Umbilical cord (tissue), 2 donors: ENCODE results near the gene GNAI2. TPM values are rescaled to one million over a fixed set of nuclear protein-coding genes. Genes with fewer than 3 reads are reported as not detected.
"Not testable (repeated sequence)": the region's sequence is repeated elsewhere in the genome, so short reads cannot be mapped to it uniquely, and the experiment has no call there.

Experiments
- DNase-seq: peaks from one replicate; pipeline ENCODE4 v3.0.0-alpha.2; 2015; ENCODE audit warnings: low spot score
- total RNA-seq: library from RNA; depleted of rRNA; stranded (reverse); fragments of >200 nt; gene quantifications from one replicate; pipeline ENCODE4 v1.2.3, GENCODE V29; 2014; ENCODE audit warnings: low replicate concordance; ENCODE audit not compliant: insufficient read depth

GNAI2 gene
- total RNA-seq, 1 donor from 2014 or later: 93.9 TPM

- no peak for DNase-seq
Measured at GRCh38 chr3:50204804-50205412, 31.1 kb upstream of the GNAI2 start, which contains the start of gene SLC38A3. Gene SLC38A3 (plus strand): TSS chr3:50205271. CDS start chr3:50214200, 8,929 bp downstream.

- no peak for DNase-seq
Measured at GRCh38 chr3:50205413-50206276, 30.4 kb upstream of the GNAI2 start.

- DNase-seq: no peak
Measured at GRCh38 chr3:50207359-50208042, 28.5 kb upstream of the GNAI2 start.

- no peak for DNase-seq
Measured at GRCh38 chr3:50208677-50209344, 27.2 kb upstream of the GNAI2 start.

GRCh38 chr3:50210176-50210509 lies 25.9 kb upstream of the GNAI2 start:
- DNase-seq: no peak

- DNase-seq: no peak
Measured at GRCh38 chr3:50210510-50211367, 25.3 kb upstream of the GNAI2 start.

- DNase-seq: not testable (repeated sequence)
Measured at GRCh38 chr3:50211368-50211717, 24.7 kb upstream of the GNAI2 start.

- DNase-seq: no peak
Measured at GRCh38 chr3:50211930-50212329, 24.1 kb upstream of the GNAI2 start.

- no peak for DNase-seq
Measured at GRCh38 chr3:50212502-50212901, 23.5 kb upstream of the GNAI2 start.

- no peak for DNase-seq
Measured at GRCh38 chr3:50212971-50213370, 23.0 kb upstream of the GNAI2 start.

GRCh38 chr3:50213373-50213772 lies 22.6 kb upstream of the GNAI2 start:
- DNase-seq: no peak

GRCh38 chr3:50214824-50215223 lies 21.2 kb upstream of the GNAI2 start:
- no peak for DNase-seq

GRCh38 chr3:50215529-50215928 lies 20.5 kb upstream of the GNAI2 start:
- DNase-seq: no peak

GRCh38 chr3:50217681-50218080 lies 18.3 kb upstream of the GNAI2 start:
- no peak for DNase-seq

GRCh38 chr3:50218448-50218847 lies 17.6 kb upstream of the GNAI2 start:
- no peak for DNase-seq

- no peak for DNase-seq
Measured at GRCh38 chr3:50219285-50219684, 16.7 kb upstream of the GNAI2 start.

- DNase-seq: no peak
Measured at GRCh38 chr3:50220109-50220508, 15.9 kb upstream of the GNAI2 start.

GRCh38 chr3:50221051-50221410 lies 15.0 kb upstream of the GNAI2 start:
- DNase-seq: no peak

GRCh38 chr3:50221411-50222168 lies 14.4 kb upstream of the GNAI2 start:
- DNase-seq: no peak

- DNase-seq: no peak
Measured at GRCh38 chr3:50222169-50222528, 13.9 kb upstream of the GNAI2 start.

GRCh38 chr3:50224639-50225038 lies 11.4 kb upstream of the GNAI2 start:
- DNase-seq: no peak
